ENCODE results near the gene PFDN1.

Gene PFDN1

DNA sequence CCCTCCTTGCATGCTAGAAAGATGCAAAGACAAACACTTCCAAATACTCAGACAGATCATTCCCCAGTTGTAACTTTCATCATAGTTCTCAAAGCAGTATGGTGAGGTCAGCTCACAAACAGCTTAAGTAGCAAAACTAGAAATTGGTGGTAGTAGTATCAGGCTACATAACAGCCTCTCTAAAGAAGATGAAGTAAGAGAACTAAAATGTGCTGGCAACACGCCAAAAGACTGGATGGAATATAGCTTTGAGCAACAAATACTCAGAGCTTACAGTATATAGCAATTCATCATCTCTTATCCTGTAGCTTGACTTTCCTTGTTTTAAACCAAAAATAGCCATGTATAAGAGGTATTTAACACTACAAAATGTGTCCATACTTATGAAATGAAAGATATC, 7.5 kb downstream of the PFDN1 start:
- DNase-seq (ENCODE audit: low spot score): peak; percentile 25

DNA sequence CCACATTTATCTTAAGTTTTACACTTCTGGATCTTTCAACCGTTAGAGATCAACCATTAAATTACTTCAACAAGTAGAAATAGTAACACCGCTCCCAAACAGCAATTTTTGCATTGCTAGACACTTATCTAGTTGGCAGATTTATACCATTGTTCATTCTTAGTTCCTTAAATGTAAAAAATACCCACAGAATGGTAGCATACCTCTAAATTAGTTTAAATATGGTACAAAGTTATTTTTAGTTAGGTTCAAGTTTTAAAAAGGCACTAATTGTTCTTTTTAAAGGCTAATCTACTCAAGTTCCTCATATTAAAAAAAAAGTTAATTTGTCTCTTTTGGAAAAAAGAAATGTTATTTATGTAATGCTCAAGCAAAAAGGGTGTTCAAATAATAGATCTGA, 8.1 kb downstream of the PFDN1 start:
- no peak for DNase-seq (ENCODE audit: low spot score)

DNA sequence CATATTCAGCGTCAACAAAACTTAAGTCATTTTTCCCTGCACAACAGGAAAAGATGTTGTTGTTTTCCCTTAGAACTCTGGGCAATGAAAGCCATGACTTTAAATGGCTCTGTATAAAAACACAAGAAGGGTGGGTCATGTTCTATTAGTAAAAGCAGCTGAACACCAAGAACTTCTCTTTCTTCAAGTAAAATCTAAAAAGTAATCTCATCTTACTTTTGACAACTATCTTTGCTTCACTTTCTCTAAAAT, 9.1 kb downstream of the PFDN1 start:
- DNase-seq (ENCODE audit: low spot score): no peak

DNA sequence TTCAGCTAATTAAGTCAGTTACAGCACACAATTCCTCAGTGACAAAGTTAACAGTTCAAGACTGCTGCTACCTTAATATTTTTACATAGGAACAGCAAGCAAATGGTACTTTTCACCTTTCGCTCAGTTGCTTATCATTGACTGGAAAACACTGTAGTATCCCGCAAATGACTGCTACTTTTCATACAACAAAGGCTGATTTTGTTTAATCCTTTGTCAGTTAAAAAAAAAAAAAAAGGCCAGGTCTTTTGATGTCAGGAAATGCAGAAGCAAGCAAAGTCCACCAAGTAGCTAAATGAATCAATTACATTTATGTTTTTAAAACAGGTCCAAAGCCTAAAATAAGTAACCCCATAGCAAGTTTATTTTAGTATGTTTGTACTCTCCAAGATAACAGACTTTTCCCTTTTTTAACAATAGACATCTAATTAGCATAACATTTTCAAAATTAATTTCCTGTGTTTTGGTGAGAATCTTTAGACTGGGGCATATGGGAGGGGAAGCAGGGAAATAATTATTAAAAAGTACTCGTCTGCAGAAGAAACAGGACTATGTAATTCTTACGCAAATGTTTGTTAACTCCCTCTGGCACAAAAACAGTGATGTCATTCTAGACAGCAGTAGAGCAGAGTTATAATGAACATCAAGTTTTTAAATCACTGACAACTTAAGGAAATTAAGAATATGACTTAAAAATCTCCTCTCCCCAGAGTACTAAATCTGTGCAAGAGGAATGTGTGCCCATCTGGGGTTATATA, 9.6 kb downstream of the PFDN1 start:
- no peak for DNase-seq (ENCODE audit: low spot score)

DNA sequence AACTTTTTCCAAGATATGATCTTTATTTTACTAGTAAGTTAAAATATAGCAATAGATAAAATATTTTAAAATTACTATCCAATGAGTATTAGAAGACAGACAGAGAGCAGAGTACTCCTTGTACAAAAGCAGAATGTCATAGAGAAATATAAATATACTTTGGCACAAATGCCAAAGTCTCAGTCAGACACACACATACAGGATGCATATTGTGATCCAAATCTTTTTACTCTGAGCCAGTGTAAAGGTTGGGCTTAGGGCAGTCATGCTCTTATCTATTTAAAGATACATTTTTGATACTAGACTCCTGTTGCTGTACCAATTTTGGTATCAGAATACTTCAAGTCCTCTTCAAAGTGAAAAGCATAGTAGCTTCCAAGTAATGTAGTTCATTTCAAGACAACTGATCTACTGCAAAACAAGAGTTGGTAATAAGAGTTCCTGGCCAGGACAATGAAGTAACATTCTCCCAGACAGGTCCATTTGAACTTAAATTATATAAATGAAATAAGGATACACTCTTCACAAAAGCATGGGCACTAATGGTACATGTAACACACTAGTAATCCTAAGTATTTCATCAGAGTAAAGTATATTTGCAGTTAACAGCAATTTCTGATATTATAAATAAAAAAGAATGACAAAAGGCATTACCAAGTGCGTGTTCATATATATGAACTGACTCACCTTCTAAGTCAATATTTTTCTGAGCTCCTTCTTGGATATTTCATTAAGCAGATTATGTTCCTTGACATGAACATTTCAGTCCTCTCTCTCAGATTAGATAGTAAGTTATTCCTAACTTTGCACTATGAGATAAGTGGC, 10.5 kb downstream of the PFDN1 start:
- DNase-seq (ENCODE audit: low spot score): no peak

DNA sequence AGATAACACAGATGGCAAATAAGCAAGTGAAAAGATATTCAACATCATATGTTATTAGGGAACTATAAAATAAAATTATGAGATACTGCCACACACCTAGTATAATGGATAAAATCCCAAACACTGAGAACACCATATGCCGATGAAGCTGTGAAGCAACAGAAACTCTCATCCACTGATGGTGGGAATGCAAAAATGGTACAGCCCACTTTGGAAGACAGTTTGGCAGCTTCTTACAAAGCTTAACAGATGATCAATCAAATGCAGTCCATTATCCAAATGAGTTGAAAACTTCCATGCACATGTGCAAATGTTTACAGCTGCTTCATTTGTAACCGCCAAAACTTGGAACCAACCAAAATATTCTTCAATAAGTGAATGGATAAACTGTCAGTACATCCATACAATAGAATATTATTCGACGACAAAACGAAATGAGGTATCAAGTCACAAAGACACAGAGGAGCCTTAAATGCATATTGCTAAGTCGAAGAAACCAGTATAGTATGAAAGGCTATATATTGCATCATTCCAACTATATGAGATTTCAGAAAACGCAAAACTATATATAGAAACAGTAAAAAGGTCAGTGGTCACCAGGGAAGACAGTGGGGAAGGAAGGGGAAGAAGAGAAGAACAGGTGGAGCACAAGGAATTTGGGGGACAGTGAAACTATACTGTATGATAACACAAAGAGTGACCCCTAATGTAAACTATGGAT, 14.9 kb downstream of the PFDN1 start:
- DNase-seq (ENCODE audit: low spot score): no peak

DNA sequence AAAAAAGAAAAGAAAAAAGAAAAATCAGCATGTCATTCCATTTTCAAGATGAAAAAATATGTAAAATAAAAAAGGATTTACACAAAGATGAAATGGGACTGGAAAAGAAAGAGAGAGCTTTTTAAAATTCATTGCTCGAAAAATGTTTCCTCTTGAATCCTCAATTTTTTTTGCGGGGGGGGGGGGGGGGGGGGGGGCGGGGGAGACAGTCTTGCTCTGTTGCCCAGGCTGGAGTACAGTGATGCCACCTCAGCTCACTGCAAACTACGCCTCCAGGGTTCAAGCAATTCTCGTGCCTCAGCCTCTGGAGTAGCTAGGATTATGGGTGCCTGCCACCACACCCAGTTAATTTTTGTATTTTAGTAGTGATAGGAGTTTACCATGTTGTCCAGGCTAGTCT, 16.5 kb downstream of the PFDN1 start:
- DNase-seq (ENCODE audit: low spot score): no peak

DNA sequence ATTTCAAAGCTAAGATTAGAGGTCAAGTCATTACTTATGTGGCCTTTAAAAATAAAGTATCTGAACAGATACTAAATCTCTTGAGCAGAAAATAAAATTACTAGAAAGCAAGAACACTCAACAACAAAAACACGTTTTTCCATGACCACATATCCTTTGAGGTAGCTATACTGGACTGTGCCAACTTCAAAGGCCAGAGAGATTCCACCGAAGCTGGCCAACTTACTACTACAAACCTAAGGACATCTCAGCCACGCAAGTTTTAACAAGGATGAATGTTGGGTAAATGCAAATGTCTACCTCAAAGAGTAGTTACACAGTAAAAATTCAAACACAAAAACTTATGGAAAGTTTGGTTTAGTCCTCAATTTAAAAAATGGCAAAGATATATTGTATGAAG, 18.9 kb downstream of the PFDN1 start:
- DNase-seq (ENCODE audit: low spot score): no peak

DNA sequence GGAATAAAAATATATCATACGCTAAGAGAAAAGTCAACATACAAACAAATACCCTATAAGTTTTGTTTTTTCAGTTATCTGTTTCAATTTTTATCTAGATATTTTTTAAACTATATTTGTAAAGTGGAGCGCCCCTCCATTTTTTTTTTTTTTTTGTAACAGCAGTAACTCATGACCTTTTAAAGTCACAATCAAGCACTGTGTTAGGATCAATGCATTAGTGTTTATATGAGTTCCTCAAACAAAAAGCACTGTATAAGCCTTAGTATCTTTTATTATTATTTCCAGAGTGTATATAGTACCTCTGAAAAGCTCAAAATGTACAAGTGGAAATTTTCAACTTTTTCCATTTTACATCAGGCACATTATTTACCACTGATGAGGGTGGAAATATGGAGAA, 20.6 kb downstream of the PFDN1 start:
- no peak for DNase-seq (ENCODE audit: low spot score)

DNA sequence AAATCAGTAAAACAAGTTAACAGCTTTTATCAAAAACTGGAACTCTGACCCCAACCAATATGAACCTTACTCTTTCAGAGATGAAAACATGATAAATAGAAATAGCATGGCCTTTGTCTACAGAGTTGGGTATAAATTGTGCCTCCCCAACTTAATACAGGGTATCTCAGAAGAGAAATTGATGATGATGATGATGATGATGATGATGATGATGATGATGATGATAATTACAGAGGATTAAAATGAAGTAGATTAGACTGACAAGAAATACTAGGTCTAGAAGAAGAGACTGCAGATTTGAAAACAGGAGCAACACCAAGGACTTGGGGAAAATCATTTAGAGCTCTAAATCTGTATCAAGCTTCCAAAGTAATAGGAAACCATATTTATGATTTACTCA, 27.1 kb downstream of the PFDN1 start:
- DNase-seq (ENCODE audit: low spot score): no peak

DNA sequence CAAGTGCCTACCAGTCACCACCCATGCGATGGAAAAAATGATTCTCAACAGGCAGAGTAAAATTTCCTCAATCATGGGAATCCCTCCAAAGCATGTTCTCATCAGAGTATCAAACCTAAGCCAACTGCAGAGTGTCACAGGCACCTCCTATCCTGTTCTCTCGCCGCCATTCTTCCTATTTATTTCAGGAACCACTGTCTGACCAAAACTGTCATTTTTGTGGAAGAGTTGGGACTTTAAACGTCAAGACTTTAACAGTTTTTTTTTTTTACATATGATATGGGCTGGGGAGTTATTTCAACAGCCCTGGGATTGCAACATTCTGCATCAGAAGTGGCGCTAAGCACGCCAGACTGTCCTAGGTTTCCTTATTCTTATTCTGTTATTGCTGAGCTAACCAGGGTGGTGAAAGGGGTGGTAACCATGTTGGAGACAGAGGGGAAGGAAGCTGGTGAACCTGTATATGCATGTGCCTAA, 29.5 kb downstream of the PFDN1 start:
- no peak for DNase-seq (ENCODE audit: low spot score)

DNA sequence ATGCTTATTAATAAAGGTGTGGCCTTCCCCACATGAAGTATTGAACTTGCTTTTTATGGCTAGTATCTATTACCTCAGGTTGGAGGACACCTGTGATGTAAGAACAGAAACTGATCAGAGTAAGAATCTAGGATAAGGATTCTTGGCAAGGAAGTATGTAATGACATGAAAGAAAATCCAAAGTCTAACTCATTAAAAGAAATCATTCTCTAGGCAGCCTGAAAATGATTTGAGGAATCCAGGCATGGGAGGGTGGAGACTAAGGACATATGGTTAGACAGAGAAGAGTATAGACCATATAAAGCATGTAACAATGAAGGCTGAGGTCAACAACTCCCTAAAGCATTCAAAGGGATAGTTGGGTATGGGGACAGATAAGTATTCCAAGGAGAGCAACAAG, 32.9 kb downstream of the PFDN1 start:
- no peak for DNase-seq (ENCODE audit: low spot score)

DNA sequence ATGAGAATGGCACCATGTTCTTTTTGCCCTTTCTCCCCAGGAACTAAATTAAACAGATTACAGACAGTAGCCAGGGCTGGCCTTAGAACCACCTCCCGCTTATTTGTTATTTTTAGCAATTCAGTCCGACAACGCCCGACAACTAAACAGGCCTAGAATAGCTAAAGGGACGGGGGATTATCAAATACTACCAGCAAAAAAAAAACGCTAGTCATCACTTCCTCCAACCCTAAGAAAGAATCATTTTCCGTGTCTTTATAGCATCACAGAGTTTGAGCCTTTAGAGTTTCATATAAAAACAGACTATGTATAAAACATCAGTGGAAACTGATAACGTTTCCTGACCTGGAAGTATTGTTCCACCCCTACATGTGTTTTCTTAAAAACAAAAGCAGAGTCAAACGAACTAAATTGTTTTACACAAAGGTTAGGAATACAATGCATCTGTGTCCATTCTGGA, 35.3 kb downstream of the PFDN1 start:
- no peak for DNase-seq (ENCODE audit: low spot score)

DNA sequence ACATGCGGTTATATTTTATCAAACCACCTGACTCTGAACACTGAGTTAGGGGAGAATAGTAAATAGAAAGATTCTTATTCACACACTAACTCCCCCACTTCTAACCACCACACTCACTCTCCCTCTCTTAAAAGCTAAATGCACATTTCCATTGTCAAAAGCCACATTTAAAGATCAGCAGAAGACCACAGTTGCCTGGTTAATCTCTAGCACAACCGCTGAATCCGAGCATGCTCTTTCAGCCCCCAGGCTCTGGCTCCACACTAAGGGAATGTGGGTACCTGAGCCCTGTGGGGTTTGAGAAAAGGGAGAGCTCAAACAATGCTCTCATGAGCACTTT, 35.7 kb downstream of the PFDN1 start:
- DNase-seq (ENCODE audit: low spot score): no peak

DNA sequence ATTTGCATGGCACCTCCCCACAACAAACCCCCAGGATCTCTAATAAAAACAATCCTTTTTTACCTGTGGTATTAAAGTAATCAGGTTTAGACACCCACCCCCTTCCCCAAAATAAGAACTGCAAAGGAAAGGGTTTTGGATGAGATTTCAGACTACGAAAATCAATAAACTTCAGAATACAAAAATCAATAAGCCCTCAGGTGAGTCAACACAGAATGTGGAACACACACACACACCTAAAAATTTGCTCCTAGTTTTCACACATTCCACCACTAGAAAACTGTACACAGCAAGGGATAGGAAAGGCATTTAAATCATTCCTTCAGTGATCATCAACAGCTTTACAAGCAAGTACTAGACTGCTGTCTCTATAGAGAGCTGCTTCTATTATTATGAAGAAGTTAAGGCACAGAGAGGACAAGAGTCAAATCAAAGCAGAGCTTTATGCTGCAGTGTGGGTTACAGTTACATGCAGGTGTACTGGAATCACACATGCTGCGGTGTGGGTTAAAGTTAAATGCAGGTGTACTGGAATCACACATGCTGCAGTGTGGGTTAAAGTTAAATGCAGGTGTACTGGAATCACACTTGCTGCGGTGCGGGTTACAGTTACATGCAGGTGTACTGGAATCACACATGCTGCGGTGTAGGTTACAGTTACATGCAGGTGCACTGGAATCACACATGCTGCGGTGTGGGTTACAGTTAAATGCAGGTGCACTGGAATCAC, 36.3 kb downstream of the PFDN1 start:
- no peak for DNase-seq (ENCODE audit: low spot score)

DNA sequence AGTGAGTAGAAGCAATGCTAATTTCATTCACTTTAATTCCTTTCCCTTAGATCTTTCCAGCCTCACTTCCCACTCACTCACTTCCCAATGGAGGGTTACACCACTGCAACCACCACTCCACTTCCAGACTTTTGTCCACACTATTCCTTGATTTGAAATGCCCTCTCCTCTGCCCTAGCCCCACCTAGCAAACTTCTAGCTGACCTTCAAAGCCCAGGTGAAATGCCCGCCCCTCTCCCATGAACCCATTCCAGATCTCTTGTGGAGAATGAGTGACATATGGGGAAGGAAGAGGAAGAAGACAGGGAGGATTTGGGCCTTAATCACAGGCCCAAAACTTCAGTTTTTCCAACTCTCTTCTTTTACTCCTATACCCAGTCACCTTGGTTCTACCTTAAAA, 37.1 kb downstream of the PFDN1 start:
- DNase-seq (ENCODE audit: low spot score): no peak

DNA sequence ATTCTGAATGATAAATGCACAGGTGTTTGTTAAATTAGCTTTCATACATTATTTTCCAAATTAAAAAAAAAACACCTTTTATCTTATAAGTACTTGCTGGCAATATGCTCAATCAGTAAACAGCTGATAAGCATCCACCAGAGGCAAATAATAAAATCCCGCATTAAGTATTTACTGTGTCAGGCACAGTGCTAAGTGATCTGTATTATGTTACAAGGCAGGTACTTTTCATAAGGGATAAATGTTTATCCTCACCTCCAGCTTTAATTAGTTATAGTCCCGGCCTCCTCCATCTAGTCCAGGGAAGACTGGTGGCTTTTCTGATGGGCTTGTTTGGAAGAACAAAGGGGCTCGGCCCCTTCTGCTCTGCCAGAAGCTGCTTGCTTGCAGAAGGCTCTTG, 40.1 kb downstream of the PFDN1 start:
- no peak for DNase-seq (ENCODE audit: low spot score)

DNA sequence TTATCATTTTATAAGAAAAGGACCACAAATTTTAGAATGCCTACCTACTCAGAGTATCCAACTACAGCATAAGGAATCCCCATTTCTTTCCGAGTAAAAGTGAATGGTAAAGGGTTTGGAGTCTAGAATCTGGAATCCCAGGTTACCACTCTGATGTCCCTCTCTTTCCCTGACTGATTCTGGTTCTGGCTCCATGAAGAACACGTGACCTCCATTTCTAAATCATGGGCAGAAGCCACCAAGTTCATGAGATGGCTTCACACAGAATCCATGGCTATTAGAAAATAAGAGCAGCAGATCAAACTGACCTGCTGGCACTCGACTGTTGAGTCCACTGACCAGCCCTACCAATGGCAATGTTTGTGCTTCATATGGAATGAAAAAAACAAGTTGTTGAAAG, 40.7 kb downstream of the PFDN1 start:
- DNase-seq (ENCODE audit: low spot score): no peak

DNA sequence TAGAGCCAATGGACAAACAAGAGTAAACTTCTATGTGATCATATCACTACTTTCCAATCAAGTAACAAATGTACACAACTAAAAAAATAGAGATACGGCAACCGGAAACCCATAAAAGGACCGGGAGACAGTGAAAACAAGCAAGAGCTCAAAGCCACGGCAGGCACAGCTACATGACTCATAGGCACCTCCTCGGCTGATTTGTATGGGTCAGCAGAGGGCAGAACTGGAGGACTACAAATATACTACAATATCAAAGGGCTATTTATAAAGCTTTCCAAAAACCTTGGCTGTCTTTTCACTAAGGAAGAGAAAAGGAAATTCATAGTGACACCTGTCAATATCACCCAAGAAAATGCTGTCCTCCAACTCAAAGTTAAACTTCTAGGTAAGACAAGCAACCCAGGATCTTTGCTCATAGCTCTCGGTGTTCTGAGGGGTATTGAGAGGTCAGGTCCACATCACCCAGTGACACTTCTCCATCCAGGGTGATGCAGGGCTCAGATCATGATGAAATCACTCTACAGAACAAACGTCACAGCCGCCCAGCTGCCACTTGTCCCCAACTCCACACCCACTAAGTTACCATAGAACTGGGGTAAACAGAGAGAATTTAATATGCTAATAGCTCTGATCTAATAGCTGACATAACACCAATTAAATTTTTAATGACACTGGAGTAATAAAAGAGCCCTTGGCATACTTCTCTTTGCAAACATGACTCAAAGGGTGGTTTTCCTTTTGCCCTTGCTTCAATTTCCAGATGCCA, 41.3 kb downstream of the PFDN1 start:
- DNase-seq (ENCODE audit: low spot score): peak; percentile 89

DNA sequence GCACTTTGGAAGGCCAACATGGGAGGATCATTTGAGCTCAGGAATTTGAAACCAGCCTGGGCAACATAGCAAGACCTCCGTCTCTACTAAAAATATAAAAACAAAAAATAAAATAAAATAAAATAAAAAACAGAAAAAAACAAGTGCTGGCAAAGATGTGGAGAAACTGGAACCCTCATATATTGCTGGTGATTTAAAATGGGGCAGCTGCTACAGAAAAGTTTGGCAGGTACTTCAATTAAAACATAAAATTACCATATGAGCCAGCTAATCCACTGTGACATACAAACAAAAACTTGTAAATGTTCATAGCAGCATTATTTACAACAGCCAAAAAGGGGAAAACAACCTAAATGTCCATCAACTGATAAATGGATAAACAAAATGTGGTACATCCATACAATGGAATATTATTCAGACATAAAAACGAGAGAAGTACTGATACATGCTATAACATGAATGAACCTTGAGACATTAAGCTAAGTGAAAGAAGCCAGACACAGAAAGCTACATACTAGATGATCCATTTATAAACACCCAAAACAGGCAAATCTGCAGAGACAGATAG, 42.7 kb downstream of the PFDN1 start:
- DNase-seq (ENCODE audit: low spot score): no peak

DNA sequence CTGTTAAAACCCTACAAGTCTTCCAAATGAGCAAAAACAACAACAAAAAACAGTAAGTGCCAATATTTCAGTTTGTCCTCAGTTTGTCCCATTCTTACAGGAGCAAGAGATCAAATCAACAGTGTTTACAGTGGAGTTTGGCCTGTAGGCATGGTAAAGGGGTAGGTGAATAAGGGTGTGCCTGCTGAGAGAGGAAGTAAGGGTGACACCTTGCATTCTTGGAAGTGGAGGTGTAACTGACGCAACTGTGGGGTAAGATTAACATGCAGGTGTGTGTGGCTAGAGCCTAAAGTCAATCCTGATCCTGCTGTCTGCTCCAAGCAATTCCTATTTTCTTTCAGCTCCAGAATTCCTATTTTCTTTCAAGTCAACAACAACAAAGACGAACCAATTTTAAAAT, 43.4 kb downstream of the PFDN1 start:
- DNase-seq (ENCODE audit: low spot score): no peak

All from AG08396 (cell line).